Anterior cingulate cortex (tissue), 58 donors: ENCODE data around the gene GPC6.

Experiments used
- DNase-seq, 58 donors: peaks; one replicate each; lab custom pipeline; 2025; lab: John Stamatoyannopoulos, UW

The GPC6 gene

DNA sequence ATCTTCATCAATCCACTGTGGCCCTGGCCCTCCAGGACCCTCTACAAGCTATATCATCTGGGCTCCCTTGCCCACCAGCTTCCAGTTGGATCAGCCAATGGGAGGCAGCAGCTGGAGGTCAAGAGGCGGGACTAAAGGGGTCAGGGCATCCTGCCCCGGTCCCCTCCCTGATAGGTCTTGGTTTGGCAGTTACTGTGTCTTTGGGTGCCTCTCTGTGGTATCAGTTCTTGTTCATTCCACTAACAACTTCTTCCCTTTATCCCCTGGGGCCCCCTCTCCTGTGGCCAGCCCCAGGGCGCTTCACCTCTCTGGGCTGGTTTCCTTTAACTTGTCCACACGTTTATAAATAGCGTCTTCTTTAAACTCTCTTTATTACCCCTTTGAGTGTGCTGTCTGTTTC lies 1169.3 kb downstream of the GPC6 start:
- no peak for DNase-seq

DNA sequence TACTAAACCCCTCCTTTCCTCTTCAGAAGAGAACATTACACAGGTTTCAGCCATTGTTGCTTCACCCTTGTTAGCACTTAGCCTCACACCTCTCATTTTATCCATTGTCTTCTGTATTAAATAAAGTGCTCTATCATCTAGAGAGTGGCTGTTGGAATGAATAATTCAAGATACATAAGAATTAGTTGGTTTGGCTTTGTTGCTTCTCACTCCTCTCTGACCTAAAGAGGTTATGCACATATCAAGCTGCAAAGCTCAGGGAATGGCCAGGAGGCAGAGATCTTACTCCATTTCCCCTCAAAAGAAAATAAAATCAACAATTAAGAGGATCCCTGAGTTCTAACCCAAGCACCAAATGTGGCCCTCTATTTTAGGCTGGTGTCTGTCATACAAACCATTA lies 1173.2 kb downstream of the GPC6 start:
- DNase-seq: no peak

DNA sequence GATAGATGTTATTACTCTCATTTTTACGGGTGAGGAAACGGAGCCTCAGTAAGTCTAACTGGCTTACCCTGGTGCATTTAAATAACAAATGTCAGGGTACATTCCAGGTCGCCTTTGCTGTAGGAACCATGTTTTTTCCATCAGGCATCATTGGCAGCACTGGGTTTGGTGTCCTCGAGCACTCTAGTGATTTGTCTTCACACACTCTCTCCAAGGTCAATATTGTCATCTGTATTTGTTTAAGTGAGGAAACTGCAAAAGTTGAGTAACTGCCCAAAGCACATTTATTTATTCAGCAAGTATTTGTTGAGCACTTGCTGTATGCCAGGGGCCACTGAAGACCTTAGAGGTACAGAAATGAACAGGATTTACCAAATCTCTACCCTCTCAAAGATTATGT lies 1174.3 kb downstream of the GPC6 start:
- no peak for DNase-seq

- no peak for DNase-seq
Observed at GRCh38 chr13:94408314-94409036, 1181.9 kb downstream of the GPC6 start.

DNA sequence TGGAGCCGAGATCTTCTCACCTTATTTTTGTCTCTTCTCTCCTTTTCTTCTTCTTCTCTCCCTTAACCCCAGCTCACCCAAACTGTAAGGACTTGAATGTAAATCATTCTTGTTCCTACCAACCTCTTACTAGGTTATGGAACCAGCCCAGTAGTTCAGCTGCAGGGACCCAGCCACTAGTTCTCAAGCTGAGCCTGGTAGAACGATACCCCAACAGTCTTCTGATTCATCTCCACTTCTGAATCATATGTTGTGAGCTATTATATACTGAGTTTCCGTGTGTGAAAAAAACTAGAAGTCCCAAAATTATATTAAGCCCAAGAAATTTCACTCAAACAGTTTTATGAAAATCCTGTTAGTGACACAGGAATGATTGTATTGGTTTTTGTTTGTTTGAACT lies 1185.1 kb downstream of the GPC6 start:
- DNase-seq: no peak

- no peak for DNase-seq
Observed at GRCh38 chr13:94412870-94413597, 1186.4 kb downstream of the GPC6 start.

GRCh38 chr13:94413598-94413944 lies 1187.0 kb downstream of the GPC6 start:
- DNase-seq: no peak

DNA sequence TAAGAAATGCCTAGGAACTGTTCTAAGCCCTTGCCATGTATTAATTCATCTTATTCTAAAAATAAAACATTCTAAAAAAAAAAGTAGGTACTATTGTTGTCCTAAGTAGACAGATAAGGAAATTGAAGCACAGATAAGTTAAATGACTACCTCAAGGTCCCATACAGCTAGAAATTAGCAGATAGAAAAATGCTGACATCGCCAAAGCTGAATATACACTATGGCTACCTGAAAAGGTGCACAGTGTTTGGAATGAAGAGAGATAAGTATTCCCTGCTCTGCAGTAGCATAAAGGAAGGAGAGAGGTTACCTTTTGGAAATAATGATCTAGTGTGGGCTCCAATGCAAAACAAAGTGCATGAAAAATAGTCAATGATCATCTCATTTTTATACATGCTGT lies 1187.5 kb downstream of the GPC6 start:
- DNase-seq: no peak

GRCh38 chr13:94414708-94415107 lies 1188.1 kb downstream of the GPC6 start:
- no peak for DNase-seq

GRCh38 chr13:94415500-94416237 lies 1189.1 kb downstream of the GPC6 start:
- no peak for DNase-seq

DNA sequence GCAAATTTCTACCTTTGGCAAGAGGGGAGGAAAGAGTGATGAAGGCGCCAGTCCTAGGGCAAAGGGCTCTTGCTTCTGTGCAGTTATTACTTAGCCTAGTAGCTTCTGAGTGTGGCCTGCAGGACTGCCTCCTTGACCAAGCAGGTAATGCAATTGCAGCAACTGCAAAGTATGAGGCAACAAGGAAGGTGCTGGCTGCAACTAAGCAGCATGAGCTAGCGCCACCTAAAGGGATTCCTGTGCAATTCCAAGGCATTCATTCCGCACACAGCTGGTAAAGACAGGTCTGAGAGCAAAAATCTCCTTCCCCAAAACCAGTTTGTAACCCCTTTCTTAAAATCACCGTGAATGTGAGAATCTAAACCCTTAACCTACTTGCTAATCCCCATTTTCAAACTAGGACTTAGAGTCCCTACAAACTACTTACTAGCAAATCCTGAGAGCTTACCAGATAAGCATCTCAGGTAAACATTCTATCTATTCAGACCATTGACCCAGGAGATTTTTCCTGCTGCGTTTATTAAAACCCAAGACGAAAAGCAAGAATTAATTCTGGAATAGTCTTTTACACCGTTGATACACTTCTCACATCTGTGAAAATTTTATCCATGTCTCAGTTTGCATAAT lies 1190.0 kb downstream of the GPC6 start:
- no peak for DNase-seq

- DNase-seq: no peak
Observed at GRCh38 chr13:94417294-94417693, 1190.7 kb downstream of the GPC6 start.

- no peak for DNase-seq
Observed at GRCh38 chr13:94419304-94419924, 1192.8 kb downstream of the GPC6 start.

GRCh38 chr13:94419925-94420305 lies 1193.3 kb downstream of the GPC6 start:
- DNase-seq: no peak

DNA sequence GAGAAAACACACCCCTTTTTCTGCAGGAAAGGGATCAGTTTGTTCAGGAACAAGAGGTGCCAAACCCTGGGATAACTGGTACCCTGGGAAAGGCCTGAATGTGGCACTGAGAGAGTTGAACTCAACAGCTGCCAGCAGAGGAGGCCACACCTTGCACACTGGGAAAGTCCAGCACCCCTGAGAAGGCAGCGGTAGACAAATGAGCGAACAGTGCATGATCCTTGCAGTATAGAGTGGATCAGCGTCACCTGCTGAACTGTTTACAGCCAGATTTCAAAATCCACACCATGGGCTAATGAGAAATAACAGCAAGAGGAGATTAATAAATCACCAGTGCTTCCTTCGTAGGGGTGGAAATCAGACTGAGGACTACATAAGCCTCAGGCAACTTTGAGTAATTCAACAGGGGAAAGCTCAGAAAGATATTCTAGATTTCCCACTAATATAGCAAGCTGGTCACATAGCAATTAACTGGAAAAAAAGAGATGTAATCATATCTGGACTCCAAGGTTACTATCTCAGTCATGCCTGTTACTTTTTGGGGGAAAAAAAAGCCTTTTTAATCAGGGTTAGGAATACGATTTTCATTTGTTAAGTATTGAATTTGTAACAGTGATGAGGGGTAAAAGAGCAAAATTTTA lies 1200.8 kb downstream of the GPC6 start:
- no peak for DNase-seq

- no peak for DNase-seq
Observed at GRCh38 chr13:94431574-94431973, 1205.0 kb downstream of the GPC6 start.

- no peak for DNase-seq
Observed at GRCh38 chr13:94431987-94432386, 1205.4 kb downstream of the GPC6 start.

DNA sequence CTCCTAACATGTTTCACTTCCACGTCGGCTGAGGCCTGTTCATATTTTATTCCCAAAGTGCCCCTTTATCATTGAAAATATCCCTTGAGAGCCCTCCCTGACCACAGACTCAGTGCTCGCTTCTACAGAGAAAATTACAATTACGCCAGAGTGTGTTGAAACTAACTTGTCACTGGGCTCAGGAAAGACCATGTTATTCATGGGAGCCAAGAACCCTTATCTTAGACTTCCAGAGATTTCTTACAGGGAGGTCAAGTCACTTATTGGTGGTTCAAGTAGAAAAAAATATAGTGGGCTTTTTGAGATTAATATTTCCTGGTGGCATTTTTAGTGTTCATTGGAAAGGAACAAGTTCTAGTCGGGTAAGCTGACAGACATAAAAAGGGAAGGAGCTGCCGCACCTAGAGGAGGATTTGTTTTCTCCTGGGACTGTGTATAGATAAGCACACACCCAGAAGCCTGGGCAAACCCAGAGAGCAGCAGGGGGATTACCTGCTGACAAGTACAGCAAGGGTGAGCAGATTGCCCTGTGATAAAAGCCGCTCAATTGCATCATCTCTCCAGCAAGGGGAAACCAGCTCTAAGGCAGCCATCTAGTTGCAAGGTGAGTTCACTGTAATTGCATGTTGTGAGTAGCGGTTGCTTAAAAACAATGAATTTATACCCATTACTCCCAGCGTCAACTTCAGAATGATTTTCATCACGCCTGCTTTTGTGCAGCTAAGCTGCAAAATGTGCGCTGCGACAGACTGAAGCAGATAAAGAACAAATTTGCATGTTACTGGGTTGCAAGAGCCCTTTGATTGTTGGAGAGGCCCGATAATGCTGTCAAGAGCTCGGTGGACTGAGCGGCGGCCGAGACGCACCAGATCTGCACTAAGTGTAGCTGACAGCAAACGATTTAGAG lies 1206.7 kb downstream of the GPC6 start:
- peak in 1 of 58 donors; percentile 0 for DNase-seq

DNA sequence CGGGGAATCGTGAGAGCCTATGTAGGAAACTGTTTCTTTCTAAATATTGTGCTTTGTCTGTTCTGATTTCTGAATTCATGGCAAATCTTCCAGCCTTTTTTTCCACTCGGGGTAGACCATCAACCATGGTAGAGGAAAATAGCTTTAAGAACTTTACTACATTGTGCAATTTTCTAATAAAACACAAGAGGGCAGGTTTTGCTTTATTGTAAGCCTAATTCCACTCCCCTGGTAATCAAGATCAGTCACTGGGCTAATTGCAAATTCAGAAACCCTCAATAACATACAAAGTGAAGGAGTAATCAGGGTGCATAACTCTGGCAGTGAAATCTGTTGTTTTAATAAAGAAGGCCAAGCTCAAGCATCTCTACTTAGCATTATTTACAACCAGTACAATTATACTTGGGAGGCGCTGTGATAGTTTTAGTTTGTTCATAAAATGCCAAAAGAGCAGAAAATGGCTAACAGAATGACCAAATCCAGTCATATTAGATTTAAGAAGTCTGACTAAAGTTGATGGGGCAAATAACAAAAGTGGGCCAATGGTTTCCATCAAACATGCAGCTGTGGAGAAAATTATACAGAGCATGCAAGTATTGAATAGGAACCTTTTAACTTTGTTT lies 1209.1 kb downstream of the GPC6 start:
- peak in 2 of 58 donors; percentile 14 to 43 for DNase-seq
